SU-DHL-6 (cell line): ENCODE measurements around the gene TCEAL3.

Experiments used
- CTCF ChIP-seq: fragments of 200-600 bp; sonication (generic); IDR thresholded peaks from one replicate; pipeline ENCODE4 v1.5.1; 2017; ENCODE audit warnings: antibody characterized with exemption, mild to moderate bottlenecking, low read length, moderate library complexity; ENCODE audit not compliant: insufficient read depth, poor library complexity, severe bottlenecking
- EZH2phosphoT487 ChIP-seq: fragments of 200-600 bp; sonication (generic), shearing (Covaris generic); conservative IDR thresholded peaks from 2 replicates; pipeline ENCODE4 v1.6.1; 2018; ENCODE audit warnings: mild to moderate bottlenecking, antibody characterized with exemption, low read length, moderate library complexity, mixed read lengths

- TF ChIP-seq CTCF = no peak
- TF ChIP-seq EZH2phosphoT487 = no peak
Measured at GRCh38 chrX:103637604-103638338, 30.0 kb downstream of the TCEAL3 start.
